CD14-positive monocyte (primary cell): ENCODE data around the gene KLHL34. TPM values are rescaled to one million over a fixed set of nuclear protein-coding genes. Genes with fewer than 3 reads are reported as not detected.

Experiments used
- DNase-seq, 3 donors: peaks; one replicate each; pipeline ENCODE4 v3.0.0-alpha.2; 2011 to 2022
- H2AFZ ChIP-seq: 2 replicates; pipeline ENCODE4 v1.6.0; 2012; ENCODE audit warnings: mild to moderate bottlenecking, low read depth, low read length, inconsistent platforms; ENCODE audit not compliant: insufficient read depth, poor library complexity, severe bottlenecking
- H3K27ac ChIP-seq, 2 donors: 1 replicate in 1 of 2; 2 replicates in 1 of 2; pipeline ENCODE4 v1.5.1; 2012 to 2013; ENCODE audit warnings: low read length in 2 of 2, control low read depth in 1 of 2, inconsistent platforms in 1 of 2, low read depth in 1 of 2, mild to moderate bottlenecking in 1 of 2
- H3K27me3 ChIP-seq, 2 donors: one replicate each; pipeline versions ENCODE4 v1.6.0 to v1.6.1; 2011 to 2013; ENCODE audit warnings: low read length in 2 of 2; ENCODE audit not compliant: control insufficient read depth in 2 of 2, insufficient read depth in 2 of 2
- H3K36me3 ChIP-seq, 2 donors: replicated peaks in 1 of 2; 1 replicate in 1 of 2; 2 replicates in 1 of 2; pipeline versions ENCODE4 v1.5.1 to v1.6.1; 2012 to 2013; ENCODE audit warnings: low read length in 2 of 2, control low read depth in 1 of 2, inconsistent platforms in 1 of 2, mild to moderate bottlenecking in 1 of 2; ENCODE audit not compliant: insufficient read depth in 2 of 2, control insufficient read depth in 1 of 2
- H3K4me1 ChIP-seq, 2 donors: 1 replicate in 1 of 2; 2 replicates in 1 of 2; pipeline versions ENCODE4 v1.5.1 to v1.6.1; 2012 to 2013; ENCODE audit warnings: low read length in 2 of 2, control low read depth in 1 of 2, inconsistent platforms in 1 of 2, mild to moderate bottlenecking in 1 of 2, moderate library complexity in 1 of 2; ENCODE audit not compliant: insufficient read depth in 2 of 2, control insufficient read depth in 1 of 2
- H3K4me2 ChIP-seq: replicated peaks from 2 replicates; pipeline ENCODE3; 2012; ENCODE audit warnings: low read length, moderate library complexity, mild to moderate bottlenecking; ENCODE audit not compliant: poor library complexity, severe bottlenecking; ENCODE audit errors: extremely low read depth
- H3K4me3 ChIP-seq, 3 experiments: fragments of 200-600 bp in 1 of 3; sonication (generic) in 1 of 3; replicated peaks in 1 of 3; 1 replicate in 2 of 3; 2 replicates in 1 of 3; pipeline ENCODE4 v1.5.1; 2011 to 2013; ENCODE audit warnings: low read length in 3 of 3, mild to moderate bottlenecking in 3 of 3, control low read depth in 2 of 3, low read depth in 2 of 3, inconsistent platforms in 1 of 3, moderate library complexity in 1 of 3
- H3K79me2 ChIP-seq: 2 replicates; pipeline ENCODE4 v1.6.0; 2012; ENCODE audit warnings: mild to moderate bottlenecking, control low read depth, inconsistent platforms, low read length, moderate library complexity; ENCODE audit not compliant: insufficient read depth
- H3K9ac ChIP-seq: 2 replicates; pipeline ENCODE4 v1.6.0; 2017; ENCODE audit warnings: low read length, mild to moderate bottlenecking; ENCODE audit not compliant: insufficient read depth, poor library complexity, severe bottlenecking
- H3K9me3 ChIP-seq, 2 donors: replicated peaks in 1 of 2; 1 replicate in 1 of 2; 2 replicates in 1 of 2; pipeline versions ENCODE4 v1.5.1 to v1.6.1; 2012 to 2013; ENCODE audit warnings: low read length in 2 of 2, control low read depth in 1 of 2; ENCODE audit not compliant: control insufficient read depth in 1 of 2, insufficient read depth in 1 of 2
- H4K20me1 ChIP-seq: 2 replicates; pipeline ENCODE4 v1.6.0; 2012; ENCODE audit warnings: mild to moderate bottlenecking, low read length, control low read depth, moderate library complexity; ENCODE audit not compliant: insufficient read depth
- H3K27ac Mint-ChIP-seq, 7 donors: one replicate each; pipeline ENCODE4 v1.8.0; 2020; ENCODE audit warnings: mild to moderate bottlenecking in 7 of 7, mixed read lengths in 7 of 7, moderate library complexity in 6 of 7, inconsistent platforms in 2 of 7
- H3K27me3 Mint-ChIP-seq, 3 donors: one replicate each; pipeline ENCODE4 v1.8.0; 2021 to 2022; ENCODE audit warnings: low read depth in 3 of 3, mild to moderate bottlenecking in 3 of 3, mixed read lengths in 3 of 3, moderate library complexity in 3 of 3, inconsistent platforms in 1 of 3
- H3K36me3 Mint-ChIP-seq, 2 donors: one replicate each; pipeline ENCODE4 v1.8.0; 2020; ENCODE audit warnings: mixed read lengths in 2 of 2, inconsistent platforms in 1 of 2, mild to moderate bottlenecking in 1 of 2
- H3K4me1 Mint-ChIP-seq: one replicate; pipeline ENCODE4 v1.8.0; 2020; ENCODE audit warnings: mild to moderate bottlenecking, mixed read lengths
- H3K4me3 Mint-ChIP-seq, 2 donors: one replicate each; pipeline ENCODE4 v1.8.0; 2020; ENCODE audit warnings: mild to moderate bottlenecking in 2 of 2, mixed read lengths in 2 of 2, moderate library complexity in 1 of 2
- H3K9me3 Mint-ChIP-seq, 7 donors: one replicate each; pipeline ENCODE4 v1.8.0; 2020 to 2022; ENCODE audit warnings: mixed read lengths in 7 of 7, mild to moderate bottlenecking in 6 of 7, moderate library complexity in 6 of 7, inconsistent platforms in 2 of 7
- WGBS: methylation state at CpG from one replicate; pipeline ENCODE4 v1.1.5; 2013; ENCODE audit warnings: missing lambda C conversion rate; ENCODE audit not compliant: insufficient coverage; 5-methylcytosine and 5-hydroxymethylcytosine counted together
- intact Hi-C, 2 donors: fragments of 100-400 bp; cut with micrococcal nuclease; formaldehyde crosslinking; loops; one replicate each; pipeline versions ENCODE4 v1.15.0 to v1.15.1; 2023
- polyA plus RNA-seq, 3 donors: library from polyadenylated mRNA; depleted of rRNA in 1 of 3; unstranded in 2 of 3; stranded (reverse) in 1 of 3; fragments of 300-500 nt in 2 of 3; fragments of >200 nt in 1 of 3; fragmentation: Illumina TruSeq in 2 of 3; gene quantifications; 1 replicate in 2 of 3; 2 replicates in 1 of 3; pipeline ENCODE4 v1.2.3, GENCODE V29; 2012 to 2021
- TF ChIP-seq, protein P1 (sequence below): fragments of 200-600 bp; IDR thresholded peaks from one replicate; pipeline ENCODE4 v1.8.0; 2022; ENCODE audit warnings: antibody characterized with exemption, mild to moderate bottlenecking

The KLHL34 gene
- polyA plus RNA-seq, 3 donors: not detected

DNA sequence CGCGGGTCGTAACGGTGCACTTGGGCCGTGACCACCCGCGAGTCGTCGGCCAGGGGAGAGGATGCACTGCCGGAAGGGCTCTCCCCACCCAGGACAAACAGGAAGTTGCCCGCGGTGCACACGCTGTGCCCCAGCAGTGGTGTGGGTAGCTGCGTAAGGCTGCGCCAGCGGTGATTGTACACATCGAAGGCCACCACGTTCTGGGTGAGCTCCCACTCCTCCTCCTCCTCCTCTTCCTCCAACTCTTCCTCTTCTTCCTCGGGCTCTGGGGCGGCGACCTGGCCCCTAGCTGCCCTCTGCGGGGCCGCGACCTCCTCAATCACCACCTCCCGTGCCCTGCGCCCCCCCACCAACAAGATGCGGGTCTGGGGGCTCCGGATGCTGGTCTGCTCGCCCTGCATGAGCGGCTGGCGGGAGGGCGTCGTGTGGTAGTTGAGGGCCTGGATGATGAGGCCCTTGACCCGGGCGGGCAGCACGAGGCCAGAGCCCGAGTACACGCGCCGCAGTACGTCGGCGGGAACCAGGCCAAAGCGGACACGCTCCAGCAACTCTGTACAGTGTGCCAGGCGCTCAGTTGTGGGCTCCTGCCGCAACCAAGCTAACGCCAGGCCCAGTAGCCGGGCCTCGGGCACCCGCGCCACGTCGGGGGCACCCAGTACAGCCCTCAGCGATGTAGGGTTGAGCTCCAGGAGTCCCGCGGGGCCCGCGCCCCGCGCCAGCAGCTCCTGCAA lies 1.4 kb downstream of the KLHL34 start:
- Histone ChIP-seq H3K4me3 (no peak overlapping the region), H3K9me3 (peaks cover 4 to 27% of the 10 kb centered on the region in 2 donors), H3K9ac (no peak overlapping the region), H3K27ac (no peak overlapping the region), H3K36me3 (no peaks in the 10 kb centered on the region), H4K20me1 (no peaks in the 10 kb centered on the region), H3K27me3 (peaks cover 5 to 45% of the 10 kb centered on the region in 2 donors), H3K4me1 (no peaks in the 10 kb centered on the region), H3K79me2 (no peaks in the 10 kb centered on the region), H2AFZ (no peak overlapping the region), H3K4me2 (peak overlapping the region; percentile 15)
- H3K27me3 Mint-ChIP-seq: peaks cover 19 to 50% (median 39%) of the 10 kb centered on the region in 3 donors
- peak overlapping the region in 1 of 2 donors; percentile 67 for H3K4me3 Mint-ChIP-seq
- peaks cover 2% of the 10 kb centered on the region for H3K4me1 Mint-ChIP-seq
- TF ChIP-seq, protein P1, sequence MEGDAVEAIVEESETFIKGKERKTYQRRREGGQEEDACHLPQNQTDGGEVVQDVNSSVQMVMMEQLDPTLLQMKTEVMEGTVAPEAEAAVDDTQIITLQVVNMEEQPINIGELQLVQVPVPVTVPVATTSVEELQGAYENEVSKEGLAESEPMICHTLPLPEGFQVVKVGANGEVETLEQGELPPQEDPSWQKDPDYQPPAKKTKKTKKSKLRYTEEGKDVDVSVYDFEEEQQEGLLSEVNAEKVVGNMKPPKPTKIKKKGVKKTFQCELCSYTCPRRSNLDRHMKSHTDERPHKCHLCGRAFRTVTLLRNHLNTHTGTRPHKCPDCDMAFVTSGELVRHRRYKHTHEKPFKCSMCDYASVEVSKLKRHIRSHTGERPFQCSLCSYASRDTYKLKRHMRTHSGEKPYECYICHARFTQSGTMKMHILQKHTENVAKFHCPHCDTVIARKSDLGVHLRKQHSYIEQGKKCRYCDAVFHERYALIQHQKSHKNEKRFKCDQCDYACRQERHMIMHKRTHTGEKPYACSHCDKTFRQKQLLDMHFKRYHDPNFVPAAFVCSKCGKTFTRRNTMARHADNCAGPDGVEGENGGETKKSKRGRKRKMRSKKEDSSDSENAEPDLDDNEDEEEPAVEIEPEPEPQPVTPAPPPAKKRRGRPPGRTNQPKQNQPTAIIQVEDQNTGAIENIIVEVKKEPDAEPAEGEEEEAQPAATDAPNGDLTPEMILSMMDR: no peak
- DNase-seq: no peak
- H3K36me3 Mint-ChIP-seq: no peaks in the 10 kb centered on the region
- intact Hi-C loops: no loop called here
- peaks cover 2 to 24% (median 9%) of the 10 kb centered on the region in 7 donors for H3K9me3 Mint-ChIP-seq
- H3K27ac Mint-ChIP-seq: no peak overlapping the region
- 47% methylated on average over 22 of the region's 61 CpGs for WGBS

DNA sequence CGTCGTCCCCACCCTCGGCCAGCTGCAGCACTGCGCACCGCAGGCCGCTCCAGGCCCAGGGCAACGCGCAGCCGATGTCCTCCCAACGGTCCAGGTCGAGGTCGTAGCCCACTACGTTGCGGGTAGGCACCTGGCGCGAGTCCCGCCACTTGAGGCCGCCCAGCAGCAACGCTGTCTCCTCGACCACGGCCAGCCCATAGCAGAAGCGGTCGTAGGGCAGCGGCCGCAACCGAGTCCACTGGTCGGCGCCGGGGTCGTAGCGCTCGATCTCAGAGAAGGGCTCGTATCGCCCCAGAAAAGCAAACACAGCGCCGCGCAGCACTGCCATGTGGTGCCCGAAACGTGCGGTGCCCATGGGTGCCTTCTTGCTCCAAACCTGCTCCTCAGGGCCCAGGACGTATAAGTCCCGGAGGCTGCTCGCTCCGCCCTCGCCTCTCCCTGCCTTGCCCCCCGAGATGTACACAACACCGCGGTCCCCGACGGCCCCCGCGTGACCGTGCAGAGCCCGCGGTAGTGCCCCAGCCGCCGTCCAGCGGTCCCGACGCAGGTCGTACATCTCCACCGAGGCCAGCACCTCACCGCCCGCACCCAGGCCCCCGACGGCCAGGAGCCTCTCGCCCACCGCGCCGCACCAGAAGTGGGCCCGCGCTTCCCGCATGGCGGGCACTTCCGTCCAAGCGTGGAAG lies 2.1 kb downstream of the KLHL34 start:
- Histone ChIP-seq H3K79me2 (no peaks in the 10 kb centered on the region), H3K4me1 (no peaks in the 10 kb centered on the region), H3K27me3 (peaks cover 5 to 45% of the 10 kb centered on the region in 2 donors), H3K36me3 (no peaks in the 10 kb centered on the region), H2AFZ (no peak overlapping the region), H3K4me3 (no peak overlapping the region), H4K20me1 (no peaks in the 10 kb centered on the region), H3K9ac (no peak overlapping the region), H3K27ac (no peak overlapping the region), H3K9me3 (peaks cover 4 to 27% of the 10 kb centered on the region in 2 donors), H3K4me2 (peak overlapping the region; percentile 15)
- H3K4me1 Mint-ChIP-seq: peaks cover 2% of the 10 kb centered on the region
- no peaks in the 10 kb centered on the region for H3K36me3 Mint-ChIP-seq
- H3K9me3 Mint-ChIP-seq: peaks cover 2 to 24% (median 9%) of the 10 kb centered on the region in 7 donors
- H3K4me3 Mint-ChIP-seq: peak overlapping the region; percentile 6 to 67
- peaks cover 19 to 48% (median 43%) of the 10 kb centered on the region in 3 donors for H3K27me3 Mint-ChIP-seq
- intact Hi-C loops: no loop called here
- no peak overlapping the region for H3K27ac Mint-ChIP-seq
- 10% methylated on average over 48 of the region's 76 CpGs for WGBS
- DNase-seq: no peak
- TF ChIP-seq, protein P1: no peak
